ENCODE data around the gene SHC3.

SHC3 gene

GRCh38 chr9:89049646-89050045 lies 129.0 kb downstream of the SHC3 start:
- no peak for DNase-seq

- no peak for DNase-seq
Measured at GRCh38 chr9:89048616-89049015, 130.0 kb downstream of the SHC3 start.

GRCh38 chr9:89047667-89048066 lies 131.0 kb downstream of the SHC3 start:
- DNase-seq, result no peak

- DNase-seq, result no peak
Measured at GRCh38 chr9:89046832-89047231, 131.8 kb downstream of the SHC3 start.

GRCh38 chr9:89044881-89045280 lies 133.7 kb downstream of the SHC3 start:
- DNase-seq, result no peak

GRCh38 chr9:89044104-89044503 lies 134.5 kb downstream of the SHC3 start:
- DNase-seq, result no peak

GRCh38 chr9:89042984-89043383 lies 135.6 kb downstream of the SHC3 start:
- no peak for DNase-seq

- DNase-seq, result no peak
Measured at GRCh38 chr9:89039664-89040063, 139.0 kb downstream of the SHC3 start.

- DNase-seq, result no peak
Measured at GRCh38 chr9:89039104-89039465, 139.5 kb downstream of the SHC3 start.

- DNase-seq, result no peak
Measured at GRCh38 chr9:89038382-89039103, 140.1 kb downstream of the SHC3 start.

GRCh38 chr9:89037891-89038290 lies 140.7 kb downstream of the SHC3 start:
- no peak for DNase-seq

GRCh38 chr9:89037346-89037745 lies 141.3 kb downstream of the SHC3 start:
- DNase-seq, result no peak

- no peak for DNase-seq
Measured at GRCh38 chr9:89036891-89037290, 141.7 kb downstream of the SHC3 start.

- no peak for DNase-seq
Measured at GRCh38 chr9:89036383-89036782, 142.2 kb downstream of the SHC3 start.

- no peak for DNase-seq
Measured at GRCh38 chr9:89032661-89033060, 146.0 kb downstream of the SHC3 start.

GRCh38 chr9:89032173-89032572 lies 146.4 kb downstream of the SHC3 start:
- no peak for DNase-seq

GRCh38 chr9:89029788-89030187 lies 148.8 kb downstream of the SHC3 start:
- no peak for DNase-seq

- DNase-seq, result no peak
Measured at GRCh38 chr9:89026876-89027275, 151.7 kb downstream of the SHC3 start.

- DNase-seq, result no peak
Measured at GRCh38 chr9:89025553-89025952, 153.1 kb downstream of the SHC3 start.

- no peak for DNase-seq
Measured at GRCh38 chr9:89024727-89025126, 153.9 kb downstream of the SHC3 start.

GRCh38 chr9:89023740-89024139 lies 154.9 kb downstream of the SHC3 start:
- DNase-seq, result no peak

- no peak for DNase-seq
Measured at GRCh38 chr9:89022902-89023301, 155.7 kb downstream of the SHC3 start.

GRCh38 chr9:89022001-89022759 lies 156.4 kb downstream of the SHC3 start:
- no peak for DNase-seq

- no peak for DNase-seq
Measured at GRCh38 chr9:89021154-89021803, 157.3 kb downstream of the SHC3 start.

Data from DMS53 (cell line).